Upper lobe of left lung (tissue), 6 donors: ENCODE results near the gene TACC2. TPM values are rescaled to one million over a fixed set of nuclear protein-coding genes. Genes with fewer than 3 reads are reported as not detected.

Source experiments
- ATAC-seq, 2 donors: fragments of 200-7000 bp; cut with Tn5 transposase; one replicate each; pipeline ENCODE4 v1.9.1; 2022; ENCODE audit warnings: mild to moderate bottlenecking in 2 of 2, moderate library complexity in 2 of 2; ENCODE audit not compliant: low FRiP score in 2 of 2
- DNase-seq, 2 donors: peaks; one replicate each; pipeline ENCODE4 v3.0.0-alpha.2; 2019 to 2020
- H3K27ac ChIP-seq, 4 donors: fragments of 200-600 bp; sonication (generic); one replicate each; pipeline ENCODE4 v1.5.1; 2016 to 2019
- H3K27me3 ChIP-seq, 4 donors: fragments of 200-600 bp; sonication (generic); one replicate each; pipeline ENCODE4 v1.5.1; 2017 to 2019
- H3K36me3 ChIP-seq, 4 donors: fragments of 200-600 bp; sonication (generic); one replicate each; pipeline ENCODE4 v1.5.1; 2016 to 2019
- H3K4me1 ChIP-seq, 4 donors: fragments of 200-600 bp; sonication (generic); one replicate each; pipeline ENCODE4 v1.5.1; 2018 to 2019
- H3K4me3 ChIP-seq, 4 donors: fragments of 200-600 bp; sonication (generic); one replicate each; pipeline ENCODE4 v1.5.1; 2017 to 2019; ENCODE audit warnings: mild to moderate bottlenecking in 2 of 4, moderate library complexity in 1 of 4
- H3K9me3 ChIP-seq, 4 donors: fragments of 200-600 bp; sonication (generic); one replicate each; pipeline ENCODE4 v1.5.1; 2018 to 2019
- EP300 ChIP-seq, 4 donors: sonication (generic); formaldehyde crosslinking; IDR thresholded peaks; one replicate each; pipeline ENCODE4 v1.5.1; 2017; ENCODE audit warnings: antibody characterized with exemption in 4 of 4, control low read depth in 2 of 4
- POLR2A ChIP-seq, 4 donors: fragments of 450-650 bp; IDR thresholded peaks; one replicate each; pipeline ENCODE4 v1.5.1; 2016 to 2017; ENCODE audit warnings: antibody characterized with exemption in 4 of 4, mild to moderate bottlenecking in 2 of 4
- POLR2AphosphoS5 ChIP-seq, 2 donors: sonication (generic); formaldehyde crosslinking; IDR thresholded peaks; one replicate each; pipeline ENCODE4 v1.5.1; 2017; ENCODE audit warnings: antibody characterized with exemption in 2 of 2
- WGBS, 2 donors: methylation state at CpG; one replicate each; pipeline ENCODE4 v1.1.5; 2017 to 2018; 5-methylcytosine and 5-hydroxymethylcytosine counted together
- total RNA-seq, 6 donors: library from RNA; depleted of rRNA in 4 of 6; stranded (reverse); fragments of >200 nt in 4 of 6; gene quantifications; one replicate each; pipeline versions ENCODE4 v1.1.0 to v1.2.1, GENCODE V29; 2016 to 2021
- TF ChIP-seq, protein P1 (sequence below), 6 experiments: fragments of 450-650 bp in 4 of 6; fragments of 200-600 bp in 2 of 6; sonication (generic) in 2 of 6; IDR thresholded peaks; one replicate each; pipeline ENCODE4 v1.5.1; 2016 to 2019; ENCODE audit warnings: antibody characterized with exemption in 6 of 6
- donor health status: DM: no; HTN: no; CAD: no; lungs with moderate emphysema.
- donor health status: DM: no; HTN: yes; CAD: no; lungs with severe emphysema.

TACC2 gene
- total RNA-seq, 6 donors from 2014 or later, result 158 to 701 (median 386) TPM

- H3K9me3 ChIP-seq, result no peaks in the 10 kb centered on the region
- H3K27ac ChIP-seq, result no peak overlapping the region
- H3K4me3 ChIP-seq, result no peak overlapping the region
- no peak for ATAC-seq
- no peaks in the 10 kb centered on the region for H3K27me3 ChIP-seq
- no peaks in the 10 kb centered on the region for H3K36me3 ChIP-seq
- TF ChIP-seq POLR2AphosphoS5 (IDR thresholded peaks at IDR 0.05), result no peak
- no peak for TF ChIP-seq EP300 (IDR thresholded peaks at IDR 0.05)
- TF ChIP-seq, protein P1, sequence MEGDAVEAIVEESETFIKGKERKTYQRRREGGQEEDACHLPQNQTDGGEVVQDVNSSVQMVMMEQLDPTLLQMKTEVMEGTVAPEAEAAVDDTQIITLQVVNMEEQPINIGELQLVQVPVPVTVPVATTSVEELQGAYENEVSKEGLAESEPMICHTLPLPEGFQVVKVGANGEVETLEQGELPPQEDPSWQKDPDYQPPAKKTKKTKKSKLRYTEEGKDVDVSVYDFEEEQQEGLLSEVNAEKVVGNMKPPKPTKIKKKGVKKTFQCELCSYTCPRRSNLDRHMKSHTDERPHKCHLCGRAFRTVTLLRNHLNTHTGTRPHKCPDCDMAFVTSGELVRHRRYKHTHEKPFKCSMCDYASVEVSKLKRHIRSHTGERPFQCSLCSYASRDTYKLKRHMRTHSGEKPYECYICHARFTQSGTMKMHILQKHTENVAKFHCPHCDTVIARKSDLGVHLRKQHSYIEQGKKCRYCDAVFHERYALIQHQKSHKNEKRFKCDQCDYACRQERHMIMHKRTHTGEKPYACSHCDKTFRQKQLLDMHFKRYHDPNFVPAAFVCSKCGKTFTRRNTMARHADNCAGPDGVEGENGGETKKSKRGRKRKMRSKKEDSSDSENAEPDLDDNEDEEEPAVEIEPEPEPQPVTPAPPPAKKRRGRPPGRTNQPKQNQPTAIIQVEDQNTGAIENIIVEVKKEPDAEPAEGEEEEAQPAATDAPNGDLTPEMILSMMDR (IDR thresholded peaks at IDR 0.05), result no peak
- TF ChIP-seq POLR2A (IDR thresholded peaks at IDR 0.05), result no peak
- no peak for DNase-seq
- no peaks in the 10 kb centered on the region for H3K4me1 ChIP-seq
- WGBS, 2 donors, result 87 to 90% methylated on average over 14 of the region's 14 CpGs
Measured at GRCh38 chr10:122299423-122300075, 310.6 kb downstream of the TACC2 start.

- H3K27me3 ChIP-seq, result no peaks in the 10 kb centered on the region
- WGBS, 2 donors, result 51 to 54% methylated on average over 11 to 12 of the region's 12 CpGs
- no peaks in the 10 kb centered on the region for H3K4me1 ChIP-seq
- H3K36me3 ChIP-seq, result no peaks in the 10 kb centered on the region
- no peak overlapping the region for H3K4me3 ChIP-seq
- DNase-seq (no peak), ATAC-seq (peak in 1 of 2 donors; percentile 79)
- no peaks in the 10 kb centered on the region for H3K9me3 ChIP-seq
- no peak overlapping the region for H3K27ac ChIP-seq
- TF ChIP-seq POLR2AphosphoS5 (IDR thresholded peaks at IDR 0.05) (no peak), EP300 (IDR thresholded peaks at IDR 0.05) (no peak), POLR2A (IDR thresholded peaks at IDR 0.05) (no peak)
- TF ChIP-seq, protein P1 (IDR thresholded peaks at IDR 0.05), result no peak
Measured at GRCh38 chr10:122301055-122301810, 312.3 kb downstream of the TACC2 start.

- WGBS, 2 donors, result 80 to 84% methylated on average over 7 of the region's 7 CpGs
- TF ChIP-seq, protein P1 (IDR thresholded peaks at IDR 0.05), result no peak
- TF ChIP-seq POLR2AphosphoS5 (IDR thresholded peaks at IDR 0.05), result no peak
- no peak for TF ChIP-seq POLR2A (IDR thresholded peaks at IDR 0.05)
- H3K27me3 ChIP-seq, result no peaks in the 10 kb centered on the region
- ATAC-seq (no peak), DNase-seq (no peak)
- no peak overlapping the region for H3K27ac ChIP-seq
- no peaks in the 10 kb centered on the region for H3K36me3 ChIP-seq
- no peaks in the 10 kb centered on the region for H3K4me1 ChIP-seq
- H3K9me3 ChIP-seq, result no peaks in the 10 kb centered on the region
- H3K4me3 ChIP-seq, result no peak overlapping the region
Measured at GRCh38 chr10:122301811-122302115, 312.8 kb downstream of the TACC2 start.

DNA sequence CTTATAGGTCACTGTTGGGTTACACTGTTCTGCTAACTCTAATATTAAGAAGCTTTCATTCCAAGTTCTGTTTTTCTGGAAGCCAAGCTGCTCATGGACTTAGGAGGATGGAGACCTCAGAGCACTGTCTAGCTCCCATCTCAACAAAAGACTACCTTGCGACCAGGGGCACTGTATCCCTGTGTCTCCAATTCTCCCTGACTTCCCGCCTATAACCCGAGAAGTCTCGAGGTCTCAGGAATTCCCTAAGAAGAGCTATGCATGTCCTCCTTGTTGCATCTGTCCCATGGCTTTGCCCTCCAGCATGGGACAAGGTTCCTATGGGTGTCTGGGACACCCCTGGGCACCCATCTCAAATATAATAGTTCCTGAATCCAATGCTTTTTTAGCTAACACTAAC lies 313.4 kb downstream of the TACC2 start:
- no peak for ATAC-seq
- no peak overlapping the region for H3K27ac ChIP-seq
- H3K27me3 ChIP-seq, result no peaks in the 10 kb centered on the region
- H3K4me1 ChIP-seq, result no peaks in the 10 kb centered on the region
- 87 to 91% methylated on average over 4 of the region's 4 CpGs for WGBS, 2 donors
- no peak overlapping the region for H3K4me3 ChIP-seq
- DNase-seq, result no peak
- no peak for TF ChIP-seq EP300 (IDR thresholded peaks at IDR 0.05)
- no peak for TF ChIP-seq POLR2A (IDR thresholded peaks at IDR 0.05)
- TF ChIP-seq, protein P1 (IDR thresholded peaks at IDR 0.05), result no peak
- no peak for TF ChIP-seq POLR2AphosphoS5 (IDR thresholded peaks at IDR 0.05)
- no peaks in the 10 kb centered on the region for H3K36me3 ChIP-seq
- no peaks in the 10 kb centered on the region for H3K9me3 ChIP-seq
